K562 (cell line): Measurements from ENCODE around the gene ADGRB2. TPM values are rescaled to one million over a fixed set of nuclear protein-coding genes. Genes with fewer than 3 reads are reported as not detected.

Source experiments
- ATAC-seq: fragments of 200-7000 bp; cut with Tn5 transposase; 3 replicates; pipeline ENCODE4 v1.9.1; 2020; ENCODE audit warnings: moderate library complexity
- BruUV-seq: library from RNA; stranded (reverse); fragments of 400-500 nt; replicated peaks from 2 replicates; lab custom pipeline; 2021; lab: Mats Ljungman, UMichigan
- CTCF ChIA-PET: fragments of 300-600 bp; formaldehyde crosslinking; extraction: SDS; loops from one replicate; lab custom pipeline; 2021; ENCODE audit warnings: low intra/inter-chr PET ratio; lab: Yijun Ruan, JAX
- POLR2A ChIA-PET: fragments of 300-600, 350-650 bp; sonication (Branson Sonifier 250); formaldehyde crosslinking; extraction: SDS; loops from one replicate; lab custom pipeline; 2021; ENCODE audit warnings: antibody characterized with exemption, inconsistent platforms; lab: Yijun Ruan, JAX
- DNase-seq, 4 experiments: peaks; one replicate each; pipeline versions ENCODE4 v3.0.0 to v3.0.0-alpha.2; 2011 to 2018; ENCODE audit warnings: low spot score in 3 of 4, mixed read lengths in 3 of 4; ENCODE audit errors: extremely low read depth in 1 of 4
- FAIRE-seq: peaks from 2 replicates; lab custom pipeline; 2011; peaks lifted over from hg19 to GRCh38; lab: Jason Lieb, UNC
- H2AFZ ChIP-seq: 2 replicates; pipeline ENCODE4 v1.6.0; 2011; ENCODE audit warnings: low read depth, low read length, control low read depth, inconsistent platforms
- H3K27ac ChIP-seq: fragments of 200-600 bp; 3 replicates; pipeline ENCODE4 v1.8.0; 2011; ENCODE audit warnings: low read depth, mild to moderate bottlenecking, control low read depth, inconsistent platforms, low read length, moderate library complexity, mixed read lengths; ENCODE audit errors: extremely low read depth
- H3K27me3 ChIP-seq, 2 experiments: fragments of 300-600 bp in 1 of 2; 2 replicates in 1 of 2; 3 replicates in 1 of 2; pipeline versions ENCODE4 v1.6.0 to v1.8.0; 2011; ENCODE audit warnings: inconsistent platforms in 2 of 2, low read length in 2 of 2, mild to moderate bottlenecking in 1 of 2, mixed read lengths in 1 of 2, moderate library complexity in 1 of 2; ENCODE audit not compliant: control insufficient read depth in 2 of 2, insufficient read depth in 2 of 2
- H3K36me3 ChIP-seq: fragments of 300-600 bp; 3 replicates; pipeline ENCODE4 v1.8.0; 2011; ENCODE audit warnings: mild to moderate bottlenecking, low read length, inconsistent platforms; ENCODE audit not compliant: control insufficient read depth, insufficient read depth
- H3K4me1 ChIP-seq, 2 experiments: fragments of 200-600 bp in 1 of 2; replicated peaks in 1 of 2; 2 replicates in 1 of 2; 3 replicates in 1 of 2; pipeline versions ENCODE4 v1.5.1 to v1.8.0; 2011; ENCODE audit warnings: inconsistent platforms in 2 of 2, low read length in 2 of 2, mild to moderate bottlenecking in 1 of 2, mixed read lengths in 1 of 2, moderate library complexity in 1 of 2; ENCODE audit not compliant: control insufficient read depth in 2 of 2, insufficient read depth in 2 of 2
- H3K4me2 ChIP-seq: 2 replicates; pipeline ENCODE4 v1.6.1; 2011; ENCODE audit warnings: low read length, control low read depth, inconsistent platforms, mixed read lengths; ENCODE audit not compliant: insufficient read depth
- H3K4me3 ChIP-seq: fragments of 200-600 bp; sonication (generic), shearing (Covaris generic); 2 replicates; pipeline ENCODE4 v1.5.1; 2016; ENCODE audit warnings: control low read depth, inconsistent platforms
- H3K79me2 ChIP-seq: fragments of 200-600 bp; 3 replicates; pipeline ENCODE4 v1.8.0; 2011; ENCODE audit warnings: low read length, inconsistent platforms; ENCODE audit not compliant: control insufficient read depth, insufficient read depth
- H3K9ac ChIP-seq, 2 experiments: 2 replicates each; pipeline versions ENCODE4 v1.6.0 to v1.6.1; 2011; ENCODE audit warnings: low read depth in 2 of 2, low read length in 2 of 2, control low read depth in 1 of 2, inconsistent platforms in 1 of 2, mild to moderate bottlenecking in 1 of 2, mixed read lengths in 1 of 2; ENCODE audit not compliant: insufficient read depth in 1 of 2
- H3K9me1 ChIP-seq: one replicate; pipeline ENCODE4 v1.6.0; 2011; ENCODE audit warnings: inconsistent platforms, mild to moderate bottlenecking, low read length, moderate library complexity; ENCODE audit not compliant: control insufficient read depth, insufficient read depth
- H3K9me3 ChIP-seq: replicated peaks from 2 replicates; pipeline ENCODE4 v1.5.1; 2011; ENCODE audit warnings: low read depth, low read length, inconsistent platforms; ENCODE audit not compliant: control insufficient read depth, insufficient read depth
- H4K20me1 ChIP-seq: replicated peaks from 2 replicates; pipeline ENCODE4 v1.6.1; 2011; ENCODE audit warnings: low read length, inconsistent platforms, mixed read lengths; ENCODE audit not compliant: control insufficient read depth, insufficient read depth
- ATF7 ChIP-seq: fragments of 450-650 bp; IDR thresholded peaks from 2 replicates; pipeline ENCODE4 v1.7.1; 2014; ENCODE audit warnings: mild to moderate bottlenecking, moderate library complexity
- BCOR ChIP-seq: fragments of 450-650 bp; IDR thresholded peaks from 2 replicates; pipeline ENCODE4 v1.6.1; 2016
- CCNT2 ChIP-seq: IDR thresholded peaks from 2 replicates; pipeline ENCODE4 v1.6.1; 2011; ENCODE audit warnings: borderline replicate concordance, low read depth, mild to moderate bottlenecking, moderate library complexity, mixed read lengths, low read length; ENCODE audit not compliant: insufficient read length; ENCODE audit errors: extremely low read depth
- FOXJ3 ChIP-seq: sonication (generic); formaldehyde crosslinking; IDR thresholded peaks from 2 replicates; pipeline ENCODE4 v1.4.0; 2020; ENCODE audit warnings: mild to moderate bottlenecking, missing genetic modification reagents
- JUND ChIP-seq, 2 experiments: IDR thresholded peaks; 2 replicates in 1 of 2; 3 replicates in 1 of 2; pipeline ENCODE4 v1.6.1; 2011; ENCODE audit warnings: borderline replicate concordance in 2 of 2, low read depth in 2 of 2, low read length in 2 of 2, improper control_type of control experiment in 1 of 2, missing biosample characterization in 1 of 2, missing genetic modification characterization in 1 of 2, missing genetic modification reagents in 1 of 2
- NRF1 ChIP-seq, 2 experiments: fragments of 450-650 bp; IDR thresholded peaks in 1 of 2; conservative IDR thresholded peaks in 1 of 2; 2 replicates each; pipeline ENCODE4 v1.6.1; 2014; ENCODE audit warnings: mild to moderate bottlenecking in 2 of 2
- PCBP2 ChIP-seq: fragments of 200-400 bp; formaldehyde crosslinking; IDR thresholded peaks from 2 replicates; pipeline ENCODE4 v1.6.1; 2018; ENCODE audit warnings: low read length, low read depth, mild to moderate bottlenecking, moderate library complexity; ENCODE audit not compliant: poor library complexity, severe bottlenecking
- SMAD2 ChIP-seq: fragments of 150-350 bp; IDR thresholded peaks from 2 replicates; pipeline ENCODE4 v1.6.1; 2014; ENCODE audit warnings: low read depth, mild to moderate bottlenecking, low read length
- VEZF1 ChIP-seq: fragments of 200-800 bp; sonication (Bioruptor generic); IDR thresholded peaks from 2 replicates; pipeline ENCODE4 v1.6.1; 2017; ENCODE audit warnings: missing genetic modification characterization, missing compliant biosample characterization
- ZBED1 ChIP-seq: IDR thresholded peaks from 2 replicates; pipeline ENCODE4 v1.6.1; 2014
- ZNF740 ChIP-seq, 3 experiments: fragments of 200-800 bp in 1 of 3; sonication (Bioruptor generic) in 1 of 3; sonication (generic) in 1 of 3; formaldehyde crosslinking in 1 of 3; IDR thresholded peaks; 2 replicates each; pipeline versions ENCODE4 v1.6.1 to v1.8.0; 2016 to 2022; ENCODE audit warnings: mild to moderate bottlenecking in 2 of 3, missing compliant biosample characterization in 2 of 3, missing genetic modification characterization in 2 of 3, missing genetic modification reagents in 1 of 3
- WGBS: fragments of 100-300 bp; shearing (Covaris generic); methylation state at CpG from one replicate; pipeline ENCODE4 v1.1.6; 2016; ENCODE audit warnings: low coverage, mixed read lengths; ENCODE audit not compliant: insufficient coverage; ENCODE audit errors: missing lambda C conversion rate; 5-methylcytosine and 5-hydroxymethylcytosine counted together
- in situ Hi-C: fragments of 300-500 bp; cut with MboI; formaldehyde crosslinking; loops from 4 replicates; pipeline ENCODE4 v1.15.0; 2018; ENCODE audit warnings: inconsistent platforms, mixed read lengths
- intact Hi-C: fragments of 100-400 bp; cut with micrococcal nuclease; formaldehyde crosslinking; loops from 2 replicates; pipeline ENCODE4 v1.14.2; 2022
- polyA plus RNA-seq, 8 experiments: library from polyadenylated mRNA; depleted of rRNA in 4 of 8; stranded (reverse) in 5 of 8; unstranded in 3 of 8; fragments of >200 nt; fragmentation: Nextera tagmentation in 2 of 8; fragmentation: Illumina TruSeq in 1 of 8; extraction: Ambion mirVana in 2 of 8; extraction: Trizol in 1 of 8; gene quantifications; 2 replicates each; pipeline versions ENCODE4 v1.2.1 to v1.2.3, GENCODE V29; 2011 to 2014; ENCODE audit warnings: inconsistent platforms in 1 of 8, missing spikeins in 1 of 8
- total RNA-seq, 7 experiments: library from RNA; depleted of rRNA in 6 of 7; stranded (reverse); fragments of >200 nt in 6 of 7; fragmentation: Illumina TruSeq in 2 of 7; extraction: Trizol in 2 of 7; gene quantifications; 2 replicates each; pipeline versions ENCODE4 v1.2.1 to v1.2.3, GENCODE V29; 2011 to 2021; ENCODE audit warnings: low replicate concordance in 1 of 7
- TF ChIP-seq, protein P1 (sequence below), 3 experiments: fragments of 200-800 bp in 1 of 3; fragments of 250-450 bp in 1 of 3; fragments of 450-650 bp in 1 of 3; sonication (Bioruptor Pico) in 1 of 3; sonication (Bioruptor generic) in 1 of 3; formaldehyde crosslinking in 1 of 3; IDR thresholded peaks; 2 replicates each; pipeline versions ENCODE4 v1.6.1 to v1.8.0; 2016 to 2022; ENCODE audit warnings: mild to moderate bottlenecking in 2 of 3, missing genetic modification characterization in 2 of 3, missing compliant biosample characterization in 1 of 3, moderate library complexity in 1 of 3

ADGRB2 gene
- total and polyA plus RNA-seq, 9 of the 15 experiments (the other 6 are each of a cell fraction or from before 2014, with no cell fraction given) = 0.04 to 0.23 (median 0.20) TPM; not detected in 2

- no peak overlapping the region; the same call in 2 of the 3 replicates for H3K27ac ChIP-seq
- ChIA-PET POLR2A (interaction anchor here (0.7 to 1.5 kb wide), 3 partner anchors 13 to 175 kb away, joined by 3 to 4 read pairs (median 3); no protein-coding TSS in a partner anchor), CTCF (no interaction called here)
- intact Hi-C loops (no loop called here), in situ Hi-C loops (no loop called here)
- H3K4me1 ChIP-seq = peaks cover 27 to 32% of the 10 kb centered on the region in 2 experiments
- no peaks in the 10 kb centered on the region for H3K9me3 ChIP-seq
- no peak for ATAC-seq
- BruUV-seq = no TSS peak
- peaks cover 42% of the 10 kb centered on the region for H4K20me1 ChIP-seq
- H3K27me3 ChIP-seq = peaks cover 19 to 67% of the 10 kb centered on the region in 2 experiments; a peak in 4 of 5 replicates
- no peaks in the 10 kb centered on the region for H3K79me2 ChIP-seq
- no peak for DNase-seq
- no peak overlapping the region for H3K4me3 ChIP-seq
- peak; percentile 60 for FAIRE-seq
- peak overlapping the region; percentile 53 for H3K4me2 ChIP-seq
- H3K9me1 ChIP-seq = no peaks in the 10 kb centered on the region
- WGBS = 0% methylated on average over 5 of the region's 5 CpGs
- no peak overlapping the region; a peak in 1 of 4 replicates for H3K9ac ChIP-seq
- no peaks in the 10 kb centered on the region for H3K36me3 ChIP-seq
- no peak overlapping the region for H2AFZ ChIP-seq
- TF ChIP-seq ZNF740 (CRISPR knock-in tag; IDR thresholded peaks at IDR 0.05) (peak; percentile 89), ZNF740 (tag; IDR thresholded peaks at IDR 0.05) (peak in 1 of 2 experiments; percentile 69; a peak in 1 of 4 replicates), NRF1 (conservative IDR thresholded peaks at IDR 0.05 in 1 of 2, IDR thresholded peaks at IDR 0.05 in 1 of 2) (0 out of 4 replicates have a peak, but pooled peaks of 1 of the 2 experiments have one; percentile 26), ATF7 (0 out of 2 replicates have a peak, but pooled peaks have one; percentile 40), JUND (IDR thresholded peaks at IDR 0.05; ENCODE audit: borderline replicate concordance, low read depth, low read length) (no peak), JUND (tag; IDR thresholded peaks at IDR 0.05; ENCODE audit: borderline replicate concordance, low read depth, low read length) (peak; percentile 39; the same call in 1 of the 3 replicates), VEZF1 (CRISPR knock-in tag) (0 out of 2 replicates have a peak, but pooled peaks have one; percentile 10), BCOR (peak; percentile 85; the same call in 1 of the 2 replicates), ZBED1 (no peak), PCBP2 (no peak), CCNT2 (peak; percentile 50), SMAD2 (no peak), FOXJ3 (CRISPR knock-in tag) (no peak)
- TF ChIP-seq, protein P1, sequence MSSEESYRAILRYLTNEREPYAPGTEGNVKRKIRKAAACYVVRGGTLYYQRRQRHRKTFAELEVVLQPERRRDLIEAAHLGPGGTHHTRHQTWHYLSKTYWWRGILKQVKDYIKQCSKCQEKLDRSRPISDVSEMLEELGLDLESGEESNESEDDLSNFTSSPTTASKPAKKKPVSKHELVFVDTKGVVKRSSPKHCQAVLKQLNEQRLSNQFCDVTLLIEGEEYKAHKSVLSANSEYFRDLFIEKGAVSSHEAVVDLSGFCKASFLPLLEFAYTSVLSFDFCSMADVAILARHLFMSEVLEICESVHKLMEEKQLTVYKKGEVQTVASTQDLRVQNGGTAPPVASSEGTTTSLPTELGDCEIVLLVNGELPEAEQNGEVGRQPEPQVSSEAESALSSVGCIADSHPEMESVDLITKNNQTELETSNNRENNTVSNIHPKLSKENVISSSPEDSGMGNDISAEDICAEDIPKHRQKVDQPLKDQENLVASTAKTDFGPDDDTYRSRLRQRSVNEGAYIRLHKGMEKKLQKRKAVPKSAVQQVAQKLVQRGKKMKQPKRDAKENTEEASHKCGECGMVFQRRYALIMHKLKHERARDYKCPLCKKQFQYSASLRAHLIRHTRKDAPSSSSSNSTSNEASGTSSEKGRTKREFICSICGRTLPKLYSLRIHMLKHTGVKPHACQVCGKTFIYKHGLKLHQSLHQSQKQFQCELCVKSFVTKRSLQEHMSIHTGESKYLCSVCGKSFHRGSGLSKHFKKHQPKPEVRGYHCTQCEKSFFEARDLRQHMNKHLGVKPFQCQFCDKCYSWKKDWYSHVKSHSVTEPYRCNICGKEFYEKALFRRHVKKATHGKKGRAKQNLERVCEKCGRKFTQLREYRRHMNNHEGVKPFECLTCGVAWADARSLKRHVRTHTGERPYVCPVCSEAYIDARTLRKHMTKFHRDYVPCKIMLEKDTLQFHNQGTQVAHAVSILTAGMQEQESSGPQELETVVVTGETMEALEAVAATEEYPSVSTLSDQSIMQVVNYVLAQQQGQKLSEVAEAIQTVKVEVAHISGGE (CRISPR knock-in tag; IDR thresholded peaks at IDR 0.05) = peak in 1 of 3 experiments; percentile 38; a peak in 1 of 6 replicates
Observed at GRCh38 chr1:31768939-31769704, 5.0 kb upstream of the ADGRB2 start.
